ENCODE data around the gene TRPV3. TPM values are rescaled to one million over a fixed set of nuclear protein-coding genes. Genes with fewer than 3 reads are reported as not detected.

Gene TRPV3
- total RNA-seq, 1 donor from 2014 or later = 0.26 TPM

GRCh38 chr17:3559270-3559645, 1.6 kb upstream of the TRPV3 start:
- no peak for ATAC-seq
- H3K9me3 ChIP-seq = no peaks in the 10 kb centered on the region
- no peak overlapping the region for H3K27ac ChIP-seq
- H3K4me1 ChIP-seq = no peaks in the 10 kb centered on the region
- no peak overlapping the region for H3K4me3 ChIP-seq
- intact Hi-C loops (cut with DNase I) = no loop called here
- TF ChIP-seq, protein P1, sequence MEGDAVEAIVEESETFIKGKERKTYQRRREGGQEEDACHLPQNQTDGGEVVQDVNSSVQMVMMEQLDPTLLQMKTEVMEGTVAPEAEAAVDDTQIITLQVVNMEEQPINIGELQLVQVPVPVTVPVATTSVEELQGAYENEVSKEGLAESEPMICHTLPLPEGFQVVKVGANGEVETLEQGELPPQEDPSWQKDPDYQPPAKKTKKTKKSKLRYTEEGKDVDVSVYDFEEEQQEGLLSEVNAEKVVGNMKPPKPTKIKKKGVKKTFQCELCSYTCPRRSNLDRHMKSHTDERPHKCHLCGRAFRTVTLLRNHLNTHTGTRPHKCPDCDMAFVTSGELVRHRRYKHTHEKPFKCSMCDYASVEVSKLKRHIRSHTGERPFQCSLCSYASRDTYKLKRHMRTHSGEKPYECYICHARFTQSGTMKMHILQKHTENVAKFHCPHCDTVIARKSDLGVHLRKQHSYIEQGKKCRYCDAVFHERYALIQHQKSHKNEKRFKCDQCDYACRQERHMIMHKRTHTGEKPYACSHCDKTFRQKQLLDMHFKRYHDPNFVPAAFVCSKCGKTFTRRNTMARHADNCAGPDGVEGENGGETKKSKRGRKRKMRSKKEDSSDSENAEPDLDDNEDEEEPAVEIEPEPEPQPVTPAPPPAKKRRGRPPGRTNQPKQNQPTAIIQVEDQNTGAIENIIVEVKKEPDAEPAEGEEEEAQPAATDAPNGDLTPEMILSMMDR (IDR thresholded peaks at IDR 0.05) = no peak
- DNase-seq = no peak
- H3K27me3 ChIP-seq = peaks cover 14% of the 10 kb centered on the region
- H3K36me3 ChIP-seq = no peaks in the 10 kb centered on the region

GRCh38 chr17:3558603-3559269, 1.1 kb upstream of the TRPV3 start:
- no peaks in the 10 kb centered on the region for H3K4me1 ChIP-seq
- no peak for ATAC-seq
- no peak overlapping the region for H3K4me3 ChIP-seq
- DNase-seq = no peak
- no peak overlapping the region for H3K27ac ChIP-seq
- no peaks in the 10 kb centered on the region for H3K9me3 ChIP-seq
- intact Hi-C loops (cut with DNase I) = no loop called here
- TF ChIP-seq, protein P1 (IDR thresholded peaks at IDR 0.05) = no peak
- no peaks in the 10 kb centered on the region for H3K36me3 ChIP-seq
- peaks cover 14% of the 10 kb centered on the region for H3K27me3 ChIP-seq

GRCh38 chr17:3556916-3557767, 470 bp downstream of the TRPV3 start:
- Histone ChIP-seq H3K4me1 (no peaks in the 10 kb centered on the region), H3K4me3 (no peak overlapping the region), H3K27me3 (peaks cover 14% of the 10 kb centered on the region), H3K27ac (no peak overlapping the region), H3K36me3 (no peaks in the 10 kb centered on the region), H3K9me3 (no peaks in the 10 kb centered on the region)
- TF ChIP-seq, protein P1 (IDR thresholded peaks at IDR 0.05) = no peak
- intact Hi-C loops (cut with DNase I) = no loop called here
- DNase-seq (no peak), ATAC-seq (no peak)

DNA sequence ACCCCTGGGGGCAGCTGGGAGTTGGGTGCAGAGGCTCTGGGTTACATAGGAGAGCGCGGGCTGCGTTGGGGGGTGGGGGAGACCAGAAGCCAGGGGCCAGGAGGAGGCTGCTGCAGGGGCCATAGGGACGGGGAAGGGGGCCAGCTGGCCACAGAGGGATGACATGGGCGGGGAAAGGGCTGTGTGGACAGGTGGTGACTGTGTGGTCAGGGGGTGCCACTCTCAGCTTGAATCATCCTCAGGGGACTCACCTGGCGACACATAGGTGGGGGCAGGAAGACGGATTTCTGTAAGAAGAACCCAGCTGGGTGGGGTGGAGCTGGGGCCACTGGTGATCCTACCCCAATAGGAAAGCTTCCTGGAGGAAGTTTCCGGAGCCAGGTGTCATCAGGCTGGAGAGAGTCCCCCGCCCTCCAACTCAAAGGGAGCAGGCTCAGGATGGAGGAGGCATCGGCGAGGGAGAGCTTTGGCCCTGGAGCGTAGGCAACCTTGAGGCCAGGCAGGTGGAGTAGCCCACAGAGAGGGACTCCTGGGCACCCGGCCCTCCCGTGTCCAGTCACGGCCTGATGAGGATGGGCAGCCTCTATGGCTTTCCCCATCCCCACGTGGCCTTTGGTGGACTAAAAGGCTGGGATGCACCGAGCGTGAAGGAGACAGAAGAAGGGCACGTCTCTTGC, 1.2 kb downstream of the TRPV3 start:
- H3K4me3 ChIP-seq = no peak overlapping the region
- H3K27me3 ChIP-seq = peaks cover 14% of the 10 kb centered on the region
- DNase-seq (no peak), ATAC-seq (no peak)
- H3K36me3 ChIP-seq = no peaks in the 10 kb centered on the region
- no peaks in the 10 kb centered on the region for H3K4me1 ChIP-seq
- H3K27ac ChIP-seq = no peak overlapping the region
- TF ChIP-seq, protein P1 (IDR thresholded peaks at IDR 0.05) = no peak
- no peaks in the 10 kb centered on the region for H3K9me3 ChIP-seq
- intact Hi-C loops (cut with DNase I) = no loop called here

- no peak overlapping the region for H3K4me3 ChIP-seq
- no peak overlapping the region for H3K27ac ChIP-seq
- H3K27me3 ChIP-seq = peaks cover 14% of the 10 kb centered on the region
- DNase-seq = no peak
- intact Hi-C loops (cut with DNase I) = no loop called here
- no peak for ATAC-seq
- no peaks in the 10 kb centered on the region for H3K4me1 ChIP-seq
- TF ChIP-seq, protein P1 (IDR thresholded peaks at IDR 0.05) = no peak
- H3K36me3 ChIP-seq = no peaks in the 10 kb centered on the region
- no peaks in the 10 kb centered on the region for H3K9me3 ChIP-seq
These were observed 2.3 kb downstream of the TRPV3 start for GRCh38 chr17:3555189-3555796.

All from upper lobe of right lung (tissue), 1 donor.